ENCODE results near the gene OR2T1. TPM values are rescaled to one million over a fixed set of nuclear protein-coding genes. Genes with fewer than 3 reads are reported as not detected.
"Not testable (repeated sequence)": the region's sequence is repeated elsewhere in the genome, so short reads cannot be mapped to it uniquely, and the experiment has no call there.

OR2T1 gene
- polyA plus RNA-seq, 4 donors, result not detected

DNA sequence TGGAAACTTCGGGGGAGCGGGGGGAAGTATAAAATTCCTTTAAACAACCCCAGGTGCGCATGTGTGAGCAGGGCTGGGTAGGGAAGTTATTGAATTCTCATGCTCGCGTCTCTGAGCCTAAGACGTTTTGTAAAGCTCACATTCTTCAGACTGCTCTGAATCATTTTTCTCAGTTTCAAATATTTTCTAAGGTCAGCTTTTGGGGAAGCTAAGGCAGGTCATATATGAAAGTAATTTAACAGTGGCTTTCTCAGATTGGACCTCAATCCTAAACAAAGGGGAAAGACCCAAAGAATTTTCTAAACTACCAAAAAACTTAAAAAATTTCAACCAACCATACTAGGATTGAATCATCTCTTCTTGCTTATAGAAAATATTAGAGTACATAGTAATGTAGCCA is 32.1 kb downstream of the OR2T1 start:
- not testable (repeated sequence) for DNase-seq (ENCODE audit: low read depth in 4 of 4, low spot score in 3 of 4)

DNA sequence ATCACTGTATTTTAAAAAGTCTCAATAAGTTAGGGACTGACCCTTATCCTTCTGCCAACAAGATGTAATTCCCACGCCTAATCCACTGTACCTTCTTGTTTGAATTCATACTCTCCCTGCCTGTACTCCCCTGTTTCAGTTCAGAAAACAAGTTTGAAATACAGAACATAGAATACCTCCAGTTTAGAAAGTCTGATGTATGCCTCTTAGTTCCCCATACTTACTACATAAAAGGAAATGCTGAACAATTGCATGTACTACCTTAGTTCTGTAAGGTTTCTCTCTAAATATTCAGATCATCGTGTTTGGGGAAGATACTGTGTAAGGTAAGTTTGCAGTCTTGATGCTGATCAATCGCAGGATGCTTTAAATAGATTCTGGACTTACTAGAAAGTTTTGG is 33.5 kb downstream of the OR2T1 start:
- not testable (repeated sequence) for DNase-seq (ENCODE audit: low read depth in 4 of 4, low spot score in 3 of 4)

DNA sequence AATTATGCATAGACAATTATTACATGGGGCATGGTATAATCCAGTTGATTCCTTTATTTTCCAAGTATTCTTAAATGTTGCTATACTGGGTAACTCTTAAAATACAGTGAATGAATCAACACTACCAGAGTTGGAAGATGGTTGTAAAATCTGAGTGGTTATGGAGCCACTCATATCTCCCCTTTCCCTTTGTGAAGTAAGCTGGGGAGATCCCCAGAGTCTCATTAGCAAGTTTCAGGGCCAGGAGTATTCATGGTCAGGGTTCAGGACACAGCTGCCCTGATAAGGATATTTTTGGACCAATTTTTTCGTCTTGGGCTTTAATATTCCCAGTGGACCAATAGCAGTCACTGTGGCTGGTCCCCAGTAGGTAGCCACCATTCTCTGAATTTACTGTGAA is 35.8 kb downstream of the OR2T1 start:
- not testable (repeated sequence) for DNase-seq (ENCODE audit: low read depth in 4 of 4, low spot score in 3 of 4)

DNA sequence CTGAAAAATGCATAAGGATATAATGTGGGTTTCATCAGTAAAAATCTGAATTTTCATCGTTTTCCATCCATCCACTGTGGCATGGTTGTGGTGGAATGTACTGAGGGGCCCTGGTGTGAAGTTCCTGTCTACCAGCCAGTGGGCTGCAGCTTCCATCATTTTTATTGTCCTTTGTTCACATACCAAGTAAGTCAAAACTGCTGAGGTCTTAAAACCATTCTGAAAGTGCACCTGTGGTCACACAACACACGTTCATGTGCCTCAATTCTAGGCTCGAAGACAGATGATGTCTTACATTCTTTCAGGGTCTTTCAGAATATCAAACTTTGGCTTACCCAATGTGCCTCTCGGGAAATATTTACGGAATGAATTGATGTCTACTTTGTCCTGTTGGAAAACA is 36.4 kb downstream of the OR2T1 start:
- DNase-seq (ENCODE audit: low read depth in 4 of 4, low spot score in 3 of 4), result not testable (repeated sequence)

DNA sequence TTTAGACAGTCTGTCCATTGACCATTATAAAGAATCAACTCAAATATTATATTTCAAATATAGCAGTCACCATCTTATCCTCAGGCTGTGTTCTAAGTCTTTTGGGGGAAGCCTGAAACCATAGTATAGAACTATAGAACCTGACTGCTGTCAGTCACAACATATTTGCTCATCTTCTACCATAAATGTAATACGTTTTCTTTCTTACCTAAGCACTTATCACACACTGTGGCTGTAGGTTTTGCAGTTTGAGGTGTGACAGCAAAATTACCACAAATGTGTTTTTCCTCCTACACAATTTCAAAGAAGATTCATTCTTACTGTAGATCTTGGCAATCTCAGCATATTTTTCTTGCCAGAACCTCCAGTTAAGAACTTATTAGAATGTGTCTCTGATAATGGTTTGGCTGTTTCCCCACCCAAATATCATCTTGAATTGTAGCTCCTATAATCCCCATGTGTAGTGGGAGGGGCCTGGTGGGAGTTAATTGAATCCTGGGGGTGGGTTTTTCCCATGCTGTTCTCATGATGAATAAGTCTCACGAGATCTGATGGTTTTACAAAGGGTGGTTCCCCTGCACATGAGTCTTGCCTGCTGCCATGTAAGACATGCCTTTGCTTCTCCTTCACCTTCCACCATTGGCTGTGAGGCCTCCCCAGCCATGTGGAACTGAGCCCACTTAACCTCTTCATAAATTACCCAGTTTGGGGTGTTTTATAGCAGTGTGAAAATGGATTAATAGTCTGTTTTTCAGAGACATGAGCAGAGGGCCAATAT is 39.8 kb downstream of the OR2T1 start:
- DNase-seq (ENCODE audit: low read depth in 4 of 4, low spot score in 3 of 4), result not testable (repeated sequence)

DNA sequence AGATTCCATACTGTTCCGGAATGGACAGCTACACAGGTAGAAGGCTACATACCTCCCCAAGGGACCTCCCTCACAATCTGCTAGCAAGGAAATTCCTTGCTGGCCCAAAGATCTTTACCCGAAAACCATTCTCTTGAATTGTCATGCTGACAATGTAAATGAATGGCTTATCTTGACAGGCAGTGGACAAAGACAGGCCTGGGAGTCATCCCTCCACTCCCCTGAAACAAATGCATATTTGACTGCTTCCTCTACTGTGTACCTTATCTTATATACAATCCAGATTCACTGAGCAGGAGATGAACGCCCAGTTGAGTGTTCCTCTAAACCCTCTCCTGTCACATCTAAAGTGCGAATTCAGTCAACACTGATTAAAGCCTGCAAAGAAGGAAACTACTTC is 41.8 kb downstream of the OR2T1 start:
- not testable (repeated sequence) for DNase-seq (ENCODE audit: low read depth in 4 of 4, low spot score in 3 of 4)

DNA sequence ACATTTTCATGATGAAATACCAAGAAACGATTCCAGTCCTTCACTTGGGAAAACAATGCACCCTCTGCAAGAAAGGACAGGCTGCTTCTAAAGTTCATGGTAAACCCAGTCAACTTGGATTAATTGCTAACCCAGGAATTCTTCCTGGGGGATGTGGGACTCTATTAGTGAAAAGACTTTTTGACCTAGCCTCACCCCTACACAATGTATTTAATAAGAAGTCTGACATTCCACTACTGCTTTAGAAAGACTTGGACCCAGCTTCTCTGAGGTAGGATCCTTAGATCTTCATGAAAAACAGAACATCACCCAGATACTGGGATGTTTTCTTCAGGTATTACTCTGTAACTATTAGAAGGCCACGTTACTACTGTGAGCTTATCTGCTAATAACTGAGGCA is 42.6 kb downstream of the OR2T1 start, which contains the start of gene OR2T2:
Gene OR2T2 (plus strand): TSS at position 239 of the 400 bp plus-strand sequence. CDS start 7,161 bp downstream, outside the sequence.
- not testable (repeated sequence) for DNase-seq (ENCODE audit: low read depth in 4 of 4, low spot score in 3 of 4)

DNA sequence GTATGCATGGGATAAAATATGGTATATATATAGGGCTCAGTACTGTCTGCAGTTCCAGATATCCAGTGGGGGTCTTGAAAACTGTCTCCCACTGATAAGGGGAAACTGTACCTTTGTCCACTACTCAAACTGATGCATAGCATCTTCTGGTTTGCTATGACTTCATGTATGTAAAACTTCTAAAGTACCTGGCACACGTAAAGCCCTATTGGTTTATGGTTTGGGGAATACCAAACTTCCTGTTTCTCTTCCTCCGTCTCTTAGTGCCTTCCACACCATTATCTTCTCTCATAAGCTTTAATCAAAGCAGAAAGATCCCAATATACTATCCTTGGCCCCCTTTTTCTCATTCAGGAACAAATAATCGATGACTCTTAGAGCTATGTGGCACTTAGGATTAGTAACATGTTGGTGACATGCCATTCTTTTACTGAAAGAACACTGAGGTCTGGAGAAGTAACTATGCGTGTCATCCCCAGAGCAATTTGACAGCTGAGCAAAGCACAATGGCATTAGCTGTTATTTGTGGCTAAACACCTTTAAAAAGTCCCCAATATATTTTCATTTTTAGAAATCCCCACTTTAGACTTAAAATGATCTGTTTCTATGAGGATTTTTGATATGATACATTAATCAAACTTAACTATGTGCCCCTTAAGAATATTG is 45.7 kb downstream of the OR2T1 start:
- DNase-seq (ENCODE audit: low read depth in 4 of 4, low spot score in 3 of 4), result not testable (repeated sequence)

DNA sequence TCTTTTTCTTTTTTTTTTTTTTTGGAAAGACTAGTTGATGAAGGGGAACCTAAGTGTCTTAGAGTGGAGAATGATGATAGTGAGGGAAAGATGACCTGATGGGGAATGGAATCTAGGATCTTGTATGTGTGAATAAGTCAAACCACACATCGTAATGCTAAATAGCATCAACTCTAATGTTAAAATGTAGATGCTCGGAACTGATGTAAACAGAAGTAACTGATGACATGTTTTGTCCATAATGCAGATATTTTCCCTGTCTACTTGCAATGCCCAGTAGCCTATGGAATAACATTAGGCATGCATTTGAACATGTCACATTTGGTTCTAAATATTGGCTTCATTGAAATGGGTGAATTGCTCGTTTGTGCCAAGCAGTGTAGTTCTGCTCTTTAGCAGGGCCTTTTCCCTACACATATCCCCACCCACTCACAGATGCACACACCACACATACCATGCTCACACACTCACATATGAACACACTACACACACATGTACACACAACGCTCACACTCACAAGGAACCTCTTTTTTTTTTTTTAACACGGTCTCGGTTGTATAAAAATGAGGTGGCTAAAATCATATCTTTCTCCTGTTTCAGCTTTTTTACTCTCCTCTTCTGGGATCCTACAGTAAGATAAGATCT is 47.1 kb downstream of the OR2T1 start:
- DNase-seq (ENCODE audit: low read depth in 4 of 4, low spot score in 3 of 4), result not testable (repeated sequence)

DNA sequence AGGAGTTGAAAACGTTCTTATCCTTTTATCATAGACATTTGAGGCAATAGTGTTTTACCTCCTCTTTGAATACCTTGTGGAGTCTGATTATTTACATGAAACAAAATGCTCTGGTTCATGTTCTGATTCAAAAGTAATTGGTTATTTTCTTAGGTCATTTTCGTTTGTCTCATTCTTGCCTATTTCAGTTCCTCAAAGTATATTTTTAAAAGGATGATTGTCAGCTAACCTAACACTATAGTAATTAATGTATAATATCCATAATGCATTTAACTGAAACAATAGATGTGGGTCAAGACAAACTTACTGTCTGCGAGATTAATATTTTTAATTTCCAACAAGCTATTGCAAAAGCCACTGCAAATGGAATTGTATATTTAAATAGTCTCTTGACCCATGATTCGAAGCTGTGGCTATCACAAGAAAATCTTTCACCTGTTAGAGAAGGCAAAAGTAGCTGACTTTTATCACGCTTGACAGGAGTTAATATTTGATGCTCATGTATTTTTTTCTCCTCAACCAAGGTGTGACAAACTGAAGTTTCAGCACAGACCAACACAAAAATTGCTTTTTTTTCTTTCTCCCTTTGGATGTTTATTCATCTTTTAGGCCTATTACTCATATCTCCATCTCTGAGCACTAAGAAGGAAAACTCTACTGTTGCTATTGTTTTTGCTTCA is 47.8 kb downstream of the OR2T1 start:
- not testable (repeated sequence) for DNase-seq (ENCODE audit: low read depth in 4 of 4, low spot score in 3 of 4)

DNA sequence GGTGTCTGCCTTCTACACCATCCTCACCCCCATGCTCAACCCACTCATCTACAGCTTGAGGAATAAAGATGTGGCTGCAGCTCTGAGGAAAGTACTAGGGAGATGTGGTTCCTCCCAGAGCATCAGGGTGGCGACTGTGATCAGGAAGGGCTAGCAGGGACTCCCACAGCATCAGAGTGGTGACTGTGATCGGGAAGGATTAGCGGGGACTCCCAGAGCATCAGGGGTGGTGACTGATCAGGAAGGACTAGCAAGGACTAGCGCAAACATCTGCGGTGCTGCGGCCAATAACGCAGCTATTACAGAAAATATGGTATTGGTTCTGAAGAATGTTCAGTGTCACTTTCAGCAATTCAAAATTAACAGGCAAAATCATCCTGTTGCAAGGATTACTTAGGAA is 50.8 kb downstream of the OR2T1 start:
- not testable (repeated sequence) for DNase-seq (ENCODE audit: low read depth in 4 of 4, low spot score in 3 of 4)

DNA sequence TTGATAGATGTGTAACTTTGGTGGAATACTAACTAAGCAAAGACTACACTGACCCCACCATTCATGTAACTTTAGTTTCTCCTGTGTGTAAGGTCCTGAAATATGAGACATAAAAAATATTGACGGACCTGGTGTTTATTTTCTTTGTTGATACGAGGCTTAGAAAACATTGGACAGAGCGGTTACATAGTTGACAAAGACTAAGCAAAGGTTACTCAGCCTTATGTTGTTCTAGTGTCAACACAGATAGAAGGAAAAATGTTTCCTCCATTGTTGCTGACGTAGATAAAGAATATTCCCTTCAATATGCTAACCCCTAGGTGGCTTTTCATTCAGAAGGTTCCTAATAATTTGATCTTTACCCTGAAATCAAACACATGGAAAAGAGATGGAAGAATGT is 52.2 kb downstream of the OR2T1 start:
- not testable (repeated sequence) for DNase-seq (ENCODE audit: low read depth in 4 of 4, low spot score in 3 of 4)

DNA sequence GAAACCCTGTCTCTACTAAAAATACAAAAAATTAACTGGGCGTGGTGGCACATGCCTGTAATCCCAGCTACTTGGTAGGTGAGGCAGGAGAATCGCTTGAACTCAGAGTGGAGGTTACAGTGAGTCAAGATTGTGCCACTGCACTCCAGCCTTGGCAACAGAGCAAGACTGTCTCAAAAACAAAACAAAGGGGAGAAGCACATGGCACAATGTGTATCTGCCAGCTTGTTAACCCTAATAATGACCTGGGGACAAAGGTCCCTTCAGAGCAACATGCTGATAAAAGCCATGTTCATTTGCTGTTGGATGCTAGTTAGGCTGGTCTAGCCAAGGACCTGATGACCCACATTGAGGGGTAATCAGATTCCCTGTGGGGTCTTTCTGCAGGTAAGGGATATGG is 53.8 kb downstream of the OR2T1 start:
- DNase-seq (ENCODE audit: low read depth in 4 of 4, low spot score in 3 of 4), result not testable (repeated sequence)

Other genes with a start within 250 kb of the OR2T1 start
- not detected for gene OR2M2, start 228.2 kb upstream of the OR2T1 start, polyA plus RNA-seq (ENCODE audit: insufficient read length in 4 of 4)
- under 1 TPM; 0.01 to 0.05 (median 0.04) TPM for gene OR2M3, start 205.8 kb upstream of the OR2T1 start, polyA plus RNA-seq (ENCODE audit: insufficient read length in 4 of 4)
- under 1 TPM; 0.04 to 0.08 (median 0.04) TPM for gene OR2M4, start 171.6 kb upstream of the OR2T1 start, polyA plus RNA-seq (ENCODE audit: insufficient read length in 4 of 4)
- under 1 TPM in 1 of 4 donors, not detected in 3; 0.05 TPM for gene OR2T33, start 125.1 kb upstream of the OR2T1 start, polyA plus RNA-seq (ENCODE audit: insufficient read length in 4 of 4)
- gene OR2T12, start 99.6 kb upstream of the OR2T1 start, polyA plus RNA-seq (ENCODE audit: insufficient read length in 4 of 4), result under 1 TPM in 2 of 4 donors, not detected in 2; 0.05 to 0.06 TPM
- not detected for gene OR2M7, start 78.5 kb upstream of the OR2T1 start, polyA plus RNA-seq (ENCODE audit: insufficient read length in 4 of 4)
- gene OR14C36, start 54.3 kb upstream of the OR2T1 start, polyA plus RNA-seq (ENCODE audit: insufficient read length in 4 of 4), result not detected
- gene OR2T4, start 41.4 kb upstream of the OR2T1 start, polyA plus RNA-seq (ENCODE audit: insufficient read length in 4 of 4), result not detected
- under 1 TPM in 2 of 4 donors, not detected in 2; 0.11 TPM for gene OR2T6, start 27.3 kb upstream of the OR2T1 start, polyA plus RNA-seq (ENCODE audit: insufficient read length in 4 of 4)
- not detected for gene OR2T2, start 42.6 kb downstream of the OR2T1 start, polyA plus RNA-seq (ENCODE audit: insufficient read length in 4 of 4)
- gene OR2T3, start 70.3 kb downstream of the OR2T1 start, polyA plus RNA-seq (ENCODE audit: insufficient read length in 4 of 4), result not detected
- gene OR2T5, start 85.5 kb downstream of the OR2T1 start, polyA plus RNA-seq (ENCODE audit: insufficient read length in 4 of 4), result not detected
- under 1 TPM in 1 of 4 donors, not detected in 3; 0.08 TPM for gene OR2G6, start 105.0 kb downstream of the OR2T1 start, polyA plus RNA-seq (ENCODE audit: insufficient read length in 4 of 4)
- not detected for gene OR2T29, start 159.7 kb downstream of the OR2T1 start, polyA plus RNA-seq (ENCODE audit: insufficient read length in 4 of 4)
- not detected for gene OR2T34, start 171.7 kb downstream of the OR2T1 start, polyA plus RNA-seq (ENCODE audit: insufficient read length in 4 of 4)
- under 1 TPM in 2 of 4 donors, not detected in 2; 0.14 to 0.34 TPM for gene OR2T10, start 194.7 kb downstream of the OR2T1 start, polyA plus RNA-seq (ENCODE audit: insufficient read length in 4 of 4)
- gene OR2T11, start 232.0 kb downstream of the OR2T1 start, polyA plus RNA-seq (ENCODE audit: insufficient read length in 4 of 4), result not detected
- gene OR2T35, start 242.2 kb downstream of the OR2T1 start, polyA plus RNA-seq (ENCODE audit: insufficient read length in 4 of 4), result not detected

Data from left renal pelvis (tissue), 4 donors.